Measurements from ENCODE around the gene GLRX5.

Gene GLRX5

DNA sequence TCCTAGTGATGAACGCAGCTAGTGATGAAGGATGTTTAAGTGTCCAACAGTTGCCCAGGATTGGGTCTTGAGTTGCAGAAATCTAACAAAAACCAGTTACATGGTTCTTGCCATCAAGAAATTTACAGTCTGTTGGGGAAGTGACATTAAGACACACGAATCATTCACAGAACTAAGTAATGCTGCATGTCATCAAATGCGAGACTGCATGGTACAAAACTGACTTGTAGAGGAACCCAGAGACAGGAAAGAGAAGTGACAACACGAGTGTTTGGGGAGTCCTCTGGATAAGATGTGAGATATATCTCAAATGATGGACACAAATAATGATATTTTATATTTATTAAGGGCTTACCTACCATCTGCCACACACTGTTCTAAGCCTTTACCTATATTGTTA is 12.3 kb upstream of the GLRX5 start:
- DNase-seq (ENCODE audit: low read depth): no peak
- H3K4me3 ChIP-seq (ENCODE audit: control insufficient read depth, low read depth, low read length): no peak overlapping the region
- TF ChIP-seq CTCF (conservative IDR thresholded peaks at IDR 0.05; ENCODE audit: control insufficient read depth, insufficient read depth, low read depth, low read length): no peak

DNA sequence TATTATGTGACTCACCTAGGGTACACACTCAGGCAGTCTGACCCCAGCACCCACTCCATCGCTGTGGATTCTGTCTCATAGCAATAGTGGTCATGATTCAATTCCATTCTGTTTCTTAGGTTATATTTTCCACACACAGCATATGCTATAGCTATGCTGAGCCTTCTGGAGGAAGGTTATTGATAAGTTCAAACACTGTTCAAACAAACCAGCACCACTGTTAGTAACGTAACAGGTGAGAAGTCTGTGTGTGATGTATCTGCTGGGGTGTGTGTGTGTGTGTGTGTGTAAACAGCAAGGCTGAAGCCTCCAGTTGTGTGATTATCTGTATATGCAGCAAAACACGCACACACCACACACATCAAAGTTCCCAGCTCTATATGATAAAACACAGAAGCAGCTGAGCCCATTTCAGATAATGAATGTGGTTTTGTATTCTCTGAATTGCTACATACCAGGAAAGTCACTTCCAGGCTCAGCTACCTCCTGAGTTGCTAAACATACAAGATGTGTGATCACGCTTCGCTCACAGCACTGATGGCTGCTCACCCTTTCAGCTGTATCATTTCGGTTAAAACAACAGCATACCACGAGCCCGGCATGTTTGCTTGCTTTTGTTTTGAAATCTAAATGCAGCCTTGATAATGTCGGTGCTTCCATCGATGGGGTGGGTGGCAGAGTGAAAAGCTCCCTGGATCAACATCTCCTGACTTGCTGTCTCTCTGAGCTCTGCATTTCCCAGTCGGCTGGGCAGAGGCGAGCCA is 11.6 kb upstream of the GLRX5 start:
- DNase-seq (ENCODE audit: low read depth): no peak
- no peak for TF ChIP-seq CTCF (conservative IDR thresholded peaks at IDR 0.05; ENCODE audit: control insufficient read depth, insufficient read depth, low read depth, low read length)
- H3K4me3 ChIP-seq (ENCODE audit: control insufficient read depth, low read depth, low read length): no peak overlapping the region

DNA sequence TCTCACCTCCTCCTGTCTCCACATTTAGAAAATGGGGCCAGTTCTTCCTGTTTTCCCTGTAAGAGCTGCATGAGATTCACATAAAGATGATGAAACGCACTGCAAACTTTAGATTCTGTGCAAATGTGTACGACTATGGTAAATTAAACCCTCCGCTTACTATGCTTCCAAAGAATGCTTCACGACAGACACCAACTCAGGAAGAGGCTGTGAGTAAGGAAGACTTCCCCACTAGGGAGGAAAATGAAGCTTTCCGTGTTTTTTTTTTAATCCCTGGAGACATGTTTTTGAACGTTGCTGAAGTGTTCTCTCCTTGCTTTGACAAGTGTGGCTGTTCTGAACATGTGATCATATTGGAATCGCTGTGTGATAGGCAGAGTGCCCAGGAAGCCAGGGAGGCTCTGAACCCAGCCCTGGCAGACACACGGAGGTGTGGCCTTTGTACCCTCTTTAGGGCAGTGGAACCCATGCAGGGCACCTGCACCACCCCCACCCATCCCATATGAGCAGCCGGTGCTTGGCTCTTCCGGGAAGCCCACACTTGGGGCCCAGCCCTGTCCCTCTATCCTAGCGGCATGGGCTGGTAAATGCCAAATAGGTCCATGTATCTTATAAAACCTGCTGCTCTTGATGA is 10.9 kb upstream of the GLRX5 start:
- TF ChIP-seq CTCF (conservative IDR thresholded peaks at IDR 0.05; ENCODE audit: control insufficient read depth, insufficient read depth, low read depth, low read length): peak; percentile 2
- DNase-seq (ENCODE audit: low read depth): peak; percentile 65
- no peak overlapping the region for H3K4me3 ChIP-seq (ENCODE audit: control insufficient read depth, low read depth, low read length)

GRCh38 chr14:95524706-95525512 is 9.9 kb upstream of the GLRX5 start:
- TF ChIP-seq CTCF (conservative IDR thresholded peaks at IDR 0.05; ENCODE audit: control insufficient read depth, insufficient read depth, low read depth, low read length): no peak
- DNase-seq (ENCODE audit: low read depth): no peak
- H3K4me3 ChIP-seq (ENCODE audit: control insufficient read depth, low read depth, low read length): no peak overlapping the region

DNA sequence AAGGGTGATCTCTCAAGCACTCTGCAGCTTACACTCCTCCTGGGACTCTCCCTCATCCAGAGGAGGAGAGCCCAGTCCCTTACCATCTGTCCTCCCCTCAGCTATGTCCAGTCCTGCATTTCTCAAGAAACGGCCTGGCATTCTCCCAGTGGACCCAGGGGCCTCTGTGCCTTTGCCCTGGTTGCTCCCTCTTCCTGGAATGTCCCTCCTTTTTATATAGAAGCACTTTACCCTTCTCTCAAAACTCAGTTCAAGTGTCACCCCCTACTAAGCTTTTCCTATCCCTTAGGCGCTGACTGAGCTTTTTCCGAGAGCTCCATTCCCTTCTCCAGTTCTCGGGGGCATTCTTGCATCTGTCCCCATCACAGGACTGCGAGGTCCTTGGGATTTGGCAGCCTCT is 8.9 kb upstream of the GLRX5 start:
- DNase-seq (ENCODE audit: low read depth): no peak
- no peak for TF ChIP-seq CTCF (conservative IDR thresholded peaks at IDR 0.05; ENCODE audit: control insufficient read depth, insufficient read depth, low read depth, low read length)

GRCh38 chr14:95526483-95527386 is 8.1 kb upstream of the GLRX5 start:
- no peak for TF ChIP-seq CTCF (conservative IDR thresholded peaks at IDR 0.05; ENCODE audit: control insufficient read depth, insufficient read depth, low read depth, low read length)
- peak; percentile 55 for DNase-seq (ENCODE audit: low read depth)
- no peak overlapping the region for H3K4me3 ChIP-seq (ENCODE audit: control insufficient read depth, low read depth, low read length)

More for the DNA sequence above, 8.9 kb upstream of the GLRX5 start:
- H3K4me3 ChIP-seq (ENCODE audit: control insufficient read depth, low read depth, low read length): no peak overlapping the region

All from fibroblast of mammary gland (primary cell).